ENCODE data around the gene STPG4.

- TF ChIP-seq EZH2 (IDR thresholded peaks at IDR 0.05) (no peak), POLR2AphosphoS5 (IDR thresholded peaks at IDR 0.05; ENCODE audit: borderline replicate concordance, low read depth, low read length) (no peak)
Observed at GRCh38 chr2:47098953-47099352, 56.2 kb downstream of the STPG4 start.

All from SK-N-MC (cell line).